Activated T-cell treated with anti-CD3 and anti-CD28 coated beads for 1 hour (primary cell): ENCODE data around the gene TEAD1.

Source experiments
- DNase-seq: peaks from one replicate; pipeline ENCODE4 v3.0.0-alpha.2; 2020; ENCODE audit warnings: low read depth

TEAD1 gene

DNA sequence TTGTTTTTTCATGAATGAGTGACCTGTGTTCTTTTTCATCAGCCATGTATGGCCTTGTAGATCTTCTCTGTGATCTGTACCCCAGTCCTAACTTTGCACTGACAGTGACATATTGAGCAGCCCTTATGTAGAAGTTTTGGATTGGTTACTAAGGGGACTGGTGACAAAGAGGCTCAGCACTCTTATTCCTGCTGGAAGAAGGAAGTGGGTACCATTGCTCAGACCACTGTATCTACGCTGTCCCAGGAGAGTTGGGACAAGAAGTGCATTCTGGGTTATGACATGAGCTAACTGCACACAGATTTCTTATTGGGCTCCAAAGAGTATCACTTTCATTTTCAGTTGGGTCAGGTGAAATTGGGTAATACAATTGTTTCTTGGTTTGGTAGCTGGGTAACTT is 227.1 kb downstream of the TEAD1 start:
- DNase-seq: no peak

DNA sequence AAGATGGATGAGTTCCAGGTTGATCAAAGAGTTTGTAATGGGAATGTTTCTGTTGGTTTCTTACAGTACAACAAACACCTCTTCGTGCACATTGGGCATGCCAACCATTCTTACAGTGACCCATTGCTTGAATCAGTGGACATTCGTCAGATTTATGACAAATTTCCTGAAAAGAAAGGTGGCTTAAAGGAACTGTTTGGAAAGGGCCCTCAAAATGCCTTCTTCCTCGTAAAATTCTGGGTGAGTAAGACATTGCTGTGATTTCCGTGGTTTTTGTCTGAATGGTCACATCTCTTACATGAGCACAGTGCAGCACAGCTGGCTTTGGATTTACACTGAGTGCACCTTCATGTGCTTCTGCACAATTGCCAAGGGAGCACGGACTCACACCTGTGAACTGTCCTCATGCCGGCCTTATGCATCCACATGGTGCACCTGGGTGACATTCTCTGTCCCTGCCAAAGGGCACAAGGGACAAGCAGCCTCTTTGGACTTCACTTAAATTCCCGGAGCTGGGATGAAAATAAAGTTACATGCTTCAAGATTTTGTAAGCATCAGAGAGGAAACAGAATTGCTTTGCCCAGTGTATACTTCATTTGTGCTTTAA is 227.8 kb downstream of the TEAD1 start:
- DNase-seq: no peak

DNA sequence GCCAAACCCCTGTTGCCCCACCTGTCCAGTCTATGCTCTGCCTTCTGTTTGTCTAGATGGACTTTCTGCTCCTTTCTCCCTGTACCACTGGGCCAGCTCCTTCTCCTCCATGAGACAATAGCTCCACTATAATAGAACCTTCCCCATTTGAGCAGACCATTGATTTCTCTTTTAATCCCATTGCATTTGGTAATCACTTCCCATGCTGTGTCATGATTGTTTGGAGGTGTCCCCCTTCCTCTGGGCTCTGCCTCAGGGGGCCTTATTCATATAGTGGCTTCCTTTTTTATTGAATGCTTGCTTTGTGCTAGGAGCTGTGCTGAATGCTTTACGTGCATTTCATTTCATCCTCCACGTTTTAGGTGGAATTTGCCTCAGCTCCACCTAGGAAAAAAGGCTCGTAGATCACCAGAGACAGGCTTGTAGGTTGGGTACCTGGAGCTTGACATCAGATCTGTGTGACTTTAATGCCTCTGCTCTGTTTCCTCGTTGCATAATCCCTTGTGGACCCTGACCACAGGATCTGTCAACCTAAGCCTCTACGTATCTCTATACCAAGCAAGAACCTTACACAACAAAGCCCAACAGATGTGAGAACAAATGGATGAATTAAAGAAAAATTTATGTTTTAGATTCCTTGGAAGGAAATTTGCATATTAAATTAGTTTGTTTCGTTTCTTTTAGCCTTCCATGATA is 228.7 kb downstream of the TEAD1 start:
- no peak for DNase-seq

DNA sequence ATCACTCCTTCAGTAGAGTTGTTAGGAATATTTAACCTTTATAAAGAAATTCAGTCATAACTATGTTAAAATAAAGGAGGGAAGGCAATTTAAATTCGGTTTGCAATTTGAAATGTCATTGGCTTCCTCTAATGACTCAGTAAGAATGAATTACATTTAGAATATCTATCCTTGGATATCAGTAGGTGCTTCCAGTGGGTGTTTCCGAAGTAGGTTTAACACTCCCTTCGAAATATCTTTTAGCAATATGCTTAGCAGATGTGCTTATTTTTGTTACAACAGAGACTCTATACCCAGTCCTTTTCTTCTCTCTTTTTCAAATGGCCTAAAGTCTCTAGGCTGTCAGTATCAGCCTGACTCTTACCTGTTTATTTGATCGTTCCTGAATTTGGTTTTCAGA is 231.2 kb downstream of the TEAD1 start:
- no peak for DNase-seq

- no peak for DNase-seq
These were observed 232.3 kb downstream of the TEAD1 start for GRCh38 chr11:12906501-12906900.

DNA sequence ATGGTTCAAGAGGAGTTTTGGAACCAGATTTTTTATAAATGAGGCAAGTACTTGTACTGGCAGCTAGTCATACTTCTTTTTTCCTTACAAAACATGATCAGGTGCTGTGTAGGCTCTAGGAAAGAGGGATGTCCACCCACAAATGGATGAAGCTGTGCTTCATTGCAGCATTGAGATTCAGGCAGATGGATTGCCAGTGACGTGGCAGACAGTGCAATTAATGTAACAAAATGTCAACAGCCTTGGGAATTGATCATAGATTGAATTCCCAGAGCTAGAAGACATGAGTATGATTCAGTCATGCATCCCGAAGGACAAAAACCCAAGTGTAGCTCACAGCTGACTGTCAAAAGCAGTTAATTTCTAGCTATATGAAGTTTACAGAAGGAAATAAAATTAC is 235.7 kb downstream of the TEAD1 start:
- no peak for DNase-seq

GRCh38 chr11:12914400-12914912 is 240.2 kb downstream of the TEAD1 start:
- DNase-seq: no peak

GRCh38 chr11:12915093-12915492 is 240.9 kb downstream of the TEAD1 start:
- no peak for DNase-seq

- no peak for DNase-seq
These were observed 243.6 kb downstream of the TEAD1 start for GRCh38 chr11:12917822-12918221.

DNA sequence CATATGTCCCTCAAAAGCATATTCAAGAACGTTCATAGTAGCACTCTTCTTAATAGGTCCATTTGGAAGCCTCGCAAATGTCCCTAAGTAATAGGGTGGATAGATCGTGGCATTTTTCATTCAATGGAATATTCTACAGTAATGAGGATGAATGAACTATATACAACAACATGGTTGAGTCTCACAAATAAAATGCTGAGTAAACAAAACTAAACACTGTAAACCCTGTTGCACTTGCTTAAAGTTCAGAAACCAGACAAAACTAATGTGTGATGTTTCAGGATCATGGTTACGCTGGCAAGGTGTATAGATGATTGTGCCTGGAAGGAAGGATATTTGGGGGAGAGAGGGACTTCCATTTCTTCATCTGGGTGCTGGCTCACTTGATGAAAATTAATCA is 244.4 kb downstream of the TEAD1 start:
- DNase-seq: no peak

DNA sequence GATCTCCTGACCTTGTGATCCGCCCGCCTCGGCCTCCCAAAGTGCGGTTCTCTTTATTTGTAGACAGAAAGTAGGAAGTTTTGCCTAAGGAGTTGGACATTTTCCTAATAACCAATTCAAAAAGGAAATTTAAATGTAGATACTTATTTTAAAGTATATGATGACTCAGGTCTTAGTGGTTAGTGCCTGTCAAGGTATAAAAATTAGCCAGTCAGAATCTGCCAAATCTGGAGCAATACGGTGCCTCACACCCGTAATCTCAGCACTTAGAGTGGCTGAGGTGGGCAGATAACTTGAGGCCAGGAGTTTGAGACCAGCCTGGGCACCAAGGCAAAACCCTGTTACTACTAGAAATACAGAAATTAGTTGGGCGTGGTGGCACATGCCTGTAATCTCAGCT is 248.2 kb downstream of the TEAD1 start:
- DNase-seq: no peak

DNA sequence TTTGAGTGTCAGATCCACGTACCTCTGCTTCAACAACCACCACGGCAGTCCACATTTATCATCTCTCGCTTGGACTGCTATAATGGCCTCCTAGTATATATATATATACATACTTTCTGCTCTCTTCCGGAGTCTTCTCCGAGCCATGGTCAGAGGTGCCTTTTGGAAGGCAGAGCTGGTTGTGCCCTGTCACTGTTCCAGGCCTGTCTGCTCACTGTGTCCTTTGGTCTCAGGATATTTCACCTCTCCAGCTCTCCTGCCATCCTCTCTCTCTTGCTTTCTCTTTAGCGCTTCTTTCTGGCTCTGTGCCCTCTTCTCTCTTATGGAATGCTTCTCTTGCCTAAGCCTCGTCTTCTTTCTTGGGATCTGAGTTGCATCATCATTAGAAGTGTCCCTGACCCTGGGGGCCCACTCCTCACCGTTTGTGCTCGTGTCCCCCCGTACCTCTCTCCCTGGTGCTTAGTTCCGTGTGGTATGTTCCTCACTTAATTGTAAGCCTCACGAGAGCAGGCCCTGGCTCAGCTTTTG is 248.8 kb downstream of the TEAD1 start:
- DNase-seq: no peak

DNA sequence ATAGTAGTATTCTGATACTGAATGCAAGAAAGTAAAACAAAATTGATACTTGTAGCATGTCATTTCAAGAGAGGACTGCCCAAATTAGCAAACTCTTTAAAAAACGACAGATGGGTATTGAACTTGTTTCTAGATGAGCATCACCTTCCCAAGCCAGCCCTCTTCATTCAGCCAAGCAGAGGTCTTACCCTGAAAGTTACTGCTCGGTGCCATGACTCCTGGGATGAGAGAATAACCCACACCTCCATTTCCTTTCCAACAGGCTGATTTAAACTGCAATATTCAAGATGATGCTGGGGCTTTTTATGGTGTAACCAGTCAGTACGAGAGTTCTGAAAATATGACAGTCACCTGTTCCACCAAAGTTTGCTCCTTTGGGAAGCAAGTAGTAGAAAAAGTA is 250.4 kb downstream of the TEAD1 start:
- DNase-seq: no peak

DNA sequence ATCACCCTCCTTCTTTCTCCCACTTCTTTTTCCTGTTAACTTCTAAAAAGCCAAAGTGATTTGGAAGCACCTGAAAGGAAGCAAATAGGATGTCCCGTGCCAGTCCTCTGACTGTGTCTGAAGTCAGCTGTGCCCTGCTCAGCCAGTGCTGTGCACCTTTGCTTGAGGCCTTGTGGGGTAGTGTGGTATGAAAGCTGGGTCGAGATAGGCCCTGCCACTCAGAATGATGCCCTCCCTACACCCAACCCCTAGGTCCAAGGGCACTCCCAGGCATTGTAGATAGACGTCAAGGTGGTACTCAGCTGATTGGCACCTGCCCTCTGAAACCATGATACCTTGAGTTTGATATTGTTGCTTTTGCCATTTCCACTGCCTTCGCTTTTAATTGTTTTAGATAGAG is 251.3 kb downstream of the TEAD1 start:
- DNase-seq: no peak

DNA sequence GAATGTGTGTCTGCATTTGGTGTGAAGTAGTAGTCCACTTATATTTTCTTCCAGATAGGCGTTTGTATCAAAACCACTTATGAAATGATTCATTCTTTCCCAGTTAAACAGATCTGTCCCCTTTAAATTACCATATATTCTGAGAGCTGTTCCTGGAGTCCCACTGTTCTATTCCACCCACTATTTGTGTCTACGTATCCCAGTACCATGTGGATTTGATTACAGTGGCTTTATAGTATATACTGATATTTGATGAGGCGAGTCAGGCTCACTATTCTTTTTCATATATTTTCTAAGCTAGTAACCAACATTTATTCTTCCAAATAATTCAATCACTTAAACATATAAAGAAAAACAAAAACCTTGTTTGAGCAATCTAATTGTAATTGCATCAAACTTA is 253.0 kb downstream of the TEAD1 start:
- DNase-seq: no peak

DNA sequence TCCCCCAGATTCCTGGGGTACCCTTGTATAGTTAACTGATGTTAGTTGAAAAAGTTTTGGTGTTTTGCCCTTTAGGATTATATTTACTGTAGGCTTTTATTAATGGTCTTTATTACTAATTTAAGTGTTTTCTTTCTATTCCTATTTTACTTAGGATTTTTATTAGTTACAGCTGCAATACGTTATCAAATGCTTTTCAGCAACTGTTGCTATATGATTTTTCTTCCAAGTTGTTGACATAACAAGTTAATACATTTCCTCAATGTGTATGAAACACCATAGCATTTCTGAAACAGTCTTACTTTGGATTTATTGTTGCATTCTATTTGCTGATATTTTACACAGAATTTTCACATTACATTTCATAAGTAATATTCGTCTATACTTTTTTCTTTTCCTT is 253.7 kb downstream of the TEAD1 start:
- DNase-seq: no peak

DNA sequence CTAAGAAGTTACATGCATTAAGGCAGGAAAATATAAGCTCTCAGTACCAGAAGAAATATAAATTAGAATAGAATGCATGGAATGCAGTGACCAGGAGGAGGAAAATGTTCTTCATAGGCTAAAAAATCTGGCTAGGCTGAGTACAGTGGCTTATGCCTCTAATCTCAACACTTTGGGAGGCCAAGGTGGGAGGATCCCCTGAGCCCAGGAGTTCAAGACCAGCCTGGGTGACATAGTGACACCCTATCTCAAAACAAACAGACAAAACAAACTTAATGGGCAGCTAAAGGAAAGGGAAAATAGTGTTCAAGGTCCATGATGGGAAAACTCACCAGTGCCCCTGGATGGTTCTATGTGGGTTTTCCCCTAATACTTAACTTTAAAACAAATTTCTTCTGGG is 256.6 kb downstream of the TEAD1 start:
- no peak for DNase-seq

- DNase-seq: no peak
These were observed 258.3 kb downstream of the TEAD1 start for GRCh38 chr11:12932485-12932884.

DNA sequence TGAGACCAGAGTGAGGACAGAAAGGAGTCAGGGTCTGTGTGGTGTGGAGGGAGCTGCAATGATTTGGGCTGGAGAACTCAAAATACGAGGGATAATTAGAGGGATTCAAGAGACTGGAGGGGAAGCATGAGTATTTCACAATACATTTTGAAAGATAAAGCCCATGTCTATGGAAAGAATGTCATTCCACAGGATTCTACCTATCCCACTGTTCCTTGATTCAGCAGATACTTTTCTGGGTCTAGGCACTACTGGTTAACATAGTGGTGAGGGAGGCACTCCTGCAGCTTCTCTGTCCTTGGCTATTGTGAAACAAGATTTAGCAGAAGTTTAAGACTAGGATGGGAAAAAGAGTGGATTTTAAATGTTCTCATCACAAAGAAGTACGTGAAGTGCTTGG is 262.0 kb downstream of the TEAD1 start:
- no peak for DNase-seq

DNA sequence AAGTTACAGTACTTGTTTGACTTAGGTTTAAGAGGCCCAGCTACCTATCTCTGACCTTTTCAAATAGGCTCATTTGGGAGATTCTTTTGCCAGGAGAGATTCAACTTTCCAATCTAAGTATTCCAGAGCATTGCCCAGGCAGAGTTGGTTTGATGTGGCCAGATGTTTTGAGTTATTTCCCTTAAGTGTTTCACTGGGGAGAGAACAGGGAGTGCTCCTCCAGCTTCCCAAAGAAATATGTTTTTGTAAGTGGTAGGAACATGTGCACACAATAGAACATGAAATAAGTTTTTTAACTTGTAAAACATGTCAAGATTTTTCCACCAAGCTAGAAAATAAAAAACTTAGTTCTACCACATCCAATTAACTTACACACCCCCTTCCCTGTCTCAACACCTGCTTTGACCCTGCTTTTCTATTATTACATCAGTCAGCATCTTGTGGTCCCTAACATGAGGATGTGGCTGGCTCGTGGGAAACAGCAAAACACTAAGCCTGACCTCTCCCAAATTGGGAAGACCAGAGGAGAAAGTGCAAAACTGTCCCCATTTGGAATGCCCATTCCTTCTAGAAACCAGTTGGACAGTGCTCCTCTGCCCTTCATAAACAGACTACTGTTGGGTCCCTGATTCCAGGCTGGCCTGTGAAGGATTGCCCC is 264.5 kb downstream of the TEAD1 start:
- no peak for DNase-seq

DNA sequence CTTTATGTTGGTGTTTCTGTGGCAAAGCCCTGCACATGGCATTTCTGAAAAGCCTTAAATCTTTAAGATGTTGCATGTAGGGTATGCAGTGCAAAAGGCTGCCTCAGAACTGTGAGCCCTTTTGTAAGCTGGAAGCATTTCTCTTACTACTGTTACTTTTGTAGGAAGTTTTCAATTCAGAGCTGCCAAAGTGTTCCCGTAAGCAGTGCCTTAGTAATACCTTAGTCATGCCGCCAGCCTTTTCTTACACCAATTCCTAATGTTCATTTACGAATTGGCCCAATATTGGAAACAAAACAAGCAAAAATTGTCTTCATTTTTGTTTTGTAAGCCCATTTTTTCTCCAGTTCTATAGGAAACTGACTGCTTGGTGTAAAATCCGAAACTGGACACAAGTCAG is 267.4 kb downstream of the TEAD1 start:
- DNase-seq: no peak

- no peak for DNase-seq
These were observed 267.9 kb downstream of the TEAD1 start for GRCh38 chr11:12942157-12942556.

DNA sequence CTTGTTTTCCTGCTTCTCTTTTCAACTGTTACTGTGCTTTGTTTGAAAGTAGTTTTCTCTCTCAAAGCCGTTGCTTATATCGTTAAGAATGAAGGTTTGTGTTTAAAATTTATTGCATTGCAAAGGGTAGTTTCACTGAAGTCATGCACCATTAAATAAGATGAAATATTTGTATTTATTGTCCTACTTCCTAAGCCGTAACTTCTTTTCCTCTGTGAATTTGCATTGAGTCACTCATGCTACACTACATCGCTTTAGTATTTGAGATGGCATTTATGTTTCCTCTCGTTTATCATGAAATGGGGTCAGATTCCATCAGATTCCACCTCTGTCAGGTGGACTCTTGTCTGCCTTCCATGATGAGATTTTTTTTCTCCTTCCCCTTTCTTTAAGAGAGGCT is 269.1 kb downstream of the TEAD1 start:
- no peak for DNase-seq
